Measurements from ENCODE around the gene PKN1. TPM values are rescaled to one million over a fixed set of nuclear protein-coding genes. Genes with fewer than 3 reads are reported as not detected.

The PKN1 gene
- total and polyA plus RNA-seq, 5 donors = 79.3 to 138 (median 128) TPM

DNA sequence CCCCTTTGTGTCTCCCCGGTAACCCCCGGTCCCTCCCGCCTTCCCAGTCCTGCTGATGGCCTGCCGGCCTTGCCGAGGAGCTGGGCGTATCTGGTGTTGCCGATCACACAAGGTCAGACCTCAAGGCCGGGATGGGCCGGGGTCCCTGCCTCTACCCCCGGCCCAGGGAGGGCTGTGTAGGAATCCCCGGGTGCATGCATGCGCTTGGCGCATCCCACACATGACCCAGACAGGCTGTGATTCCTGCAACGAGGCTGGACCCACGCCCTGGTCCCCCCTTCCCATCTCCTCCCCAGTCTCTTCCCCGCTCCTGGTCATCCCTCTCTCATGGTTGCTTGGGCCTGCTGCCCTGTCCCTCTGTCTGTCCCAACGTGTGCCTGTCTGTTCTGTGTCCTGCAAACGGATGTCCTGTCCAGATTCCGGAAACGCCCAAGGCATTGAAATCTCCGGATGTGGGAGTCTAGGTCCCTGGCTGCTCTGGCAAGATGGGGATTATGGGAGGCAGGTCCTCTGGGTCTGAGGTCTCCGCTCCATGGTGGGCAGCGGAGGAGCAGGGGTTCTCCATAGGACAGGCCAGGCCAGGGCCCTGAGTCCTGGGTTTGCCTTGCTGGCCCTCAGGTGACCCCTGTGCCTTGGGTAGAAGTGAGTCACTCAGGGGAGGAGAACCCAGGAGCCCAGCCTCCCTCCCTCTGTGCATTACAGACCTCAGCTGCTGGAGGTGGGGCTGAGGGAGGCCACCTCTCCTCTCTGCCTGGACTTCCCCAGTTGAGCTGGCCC, 1.6 kb downstream of the PKN1 start:
- peak; percentile 72 to 91 for ATAC-seq
- WGBS = 41% methylated on average over 23 of the region's 23 CpGs

DNA sequence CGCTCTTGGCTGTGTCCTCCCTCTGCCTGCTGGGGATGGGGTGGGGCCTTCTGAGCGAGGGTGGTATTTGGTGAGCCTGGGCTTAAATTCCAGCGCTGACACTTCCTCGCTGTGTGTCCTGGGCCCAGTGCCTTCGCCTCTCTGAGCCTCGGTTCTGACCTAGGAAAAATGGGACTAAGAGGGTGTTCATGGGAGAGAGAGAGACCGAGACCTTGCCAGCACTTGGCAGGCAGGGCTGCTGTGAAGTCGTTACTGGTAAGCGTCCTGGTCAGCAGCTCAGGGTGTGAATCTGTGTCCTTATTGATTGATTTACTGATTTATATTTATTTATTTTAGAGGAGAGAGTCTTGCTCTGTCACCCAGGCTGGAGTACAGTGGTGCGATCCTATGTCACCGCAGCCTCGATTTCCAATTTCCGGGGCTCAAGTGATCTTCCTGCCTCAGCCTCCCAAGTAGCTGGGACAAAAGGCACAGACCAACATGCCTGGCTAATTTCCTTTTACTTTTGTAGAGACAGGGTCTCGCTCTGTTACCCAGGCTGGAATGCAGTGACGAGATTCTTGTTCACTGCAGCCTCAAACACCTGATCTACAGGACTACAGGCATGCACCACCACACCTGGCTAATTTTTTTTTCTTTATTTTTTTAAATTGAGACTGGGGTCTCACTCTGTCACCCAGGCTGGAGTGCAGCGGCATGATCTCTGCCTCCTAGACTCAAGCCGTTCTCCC, 2.4 kb downstream of the PKN1 start:
- ATAC-seq (no peak), DNase-seq (no peak)
- Histone ChIP-seq H3K27ac (ENCODE audit: low read length) (peak overlapping the region; percentile 62), H3K9me3 (ENCODE audit: control insufficient read depth, low read length) (no peaks in the 10 kb centered on the region), H3K4me3 (ENCODE audit: low read length) (no peak overlapping the region), H3K27me3 (ENCODE audit: control insufficient read depth, insufficient read depth) (no peaks in the 10 kb centered on the region), H3K4me1 (ENCODE audit: control insufficient read depth, insufficient read depth, low read length) (peaks cover 4% of the 10 kb centered on the region)
- intact Hi-C loops (cut with DNase I) = no loop called here
- WGBS = 64% methylated on average over 17 of the region's 17 CpGs

More for the DNA sequence above, 1.6 kb downstream of the PKN1 start:
- no peaks in the 10 kb centered on the region for H3K27me3 ChIP-seq (ENCODE audit: control insufficient read depth, insufficient read depth)
- H3K4me1 ChIP-seq (ENCODE audit: control insufficient read depth, insufficient read depth, low read length) = peaks cover 4% of the 10 kb centered on the region
- peak overlapping the region; percentile 77 for H3K27ac ChIP-seq (ENCODE audit: low read length)
- DNase-seq = peak; percentile 84 to 87 (median 86)
- no peaks in the 10 kb centered on the region for H3K9me3 ChIP-seq (ENCODE audit: control insufficient read depth, low read length)
- H3K4me3 ChIP-seq (ENCODE audit: low read length) = peak overlapping the region; percentile 100
- intact Hi-C loops (cut with DNase I) = no loop called here

DNA sequence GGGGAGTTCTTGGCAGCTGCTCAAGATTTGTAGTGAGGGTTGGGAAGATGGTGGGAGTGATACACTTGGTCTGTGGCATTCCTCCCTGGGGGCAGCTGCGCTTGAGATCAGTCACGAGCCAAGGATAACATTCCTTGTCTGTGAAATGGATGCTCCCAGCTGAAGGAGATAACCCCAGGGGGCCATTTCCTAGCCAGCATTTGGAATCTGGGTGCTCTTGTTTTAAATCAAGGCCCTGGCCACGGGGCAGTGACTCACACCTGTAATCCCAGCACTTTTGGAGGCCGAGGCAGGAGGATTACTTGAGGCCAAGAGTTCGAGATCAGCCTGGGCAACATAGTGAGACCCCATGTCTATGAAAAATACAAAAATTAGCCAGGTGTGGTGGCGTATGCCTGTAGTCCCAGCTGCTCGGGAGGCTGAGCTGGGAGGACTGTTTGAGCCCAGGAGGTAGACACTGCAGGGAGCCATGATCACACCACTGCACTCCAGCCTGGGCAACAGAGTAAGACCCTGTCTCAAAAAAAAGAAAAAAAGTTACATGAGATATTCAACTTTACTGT, 4.6 kb downstream of the PKN1 start:
- H3K27me3 ChIP-seq (ENCODE audit: control insufficient read depth, insufficient read depth) = no peaks in the 10 kb centered on the region
- H3K27ac ChIP-seq (ENCODE audit: low read length) = no peak overlapping the region
- intact Hi-C loops (cut with DNase I) = no loop called here
- no peak for DNase-seq
- ATAC-seq = no peak
- H3K4me1 ChIP-seq (ENCODE audit: control insufficient read depth, insufficient read depth, low read length) = peaks cover 4% of the 10 kb centered on the region
- no peak overlapping the region for H3K4me3 ChIP-seq (ENCODE audit: low read length)
- WGBS = 87% methylated on average over 7 of the region's 7 CpGs
- no peaks in the 10 kb centered on the region for H3K9me3 ChIP-seq (ENCODE audit: control insufficient read depth, low read length)

- intact Hi-C loops (cut with DNase I) = no loop called here
- Histone ChIP-seq H3K27ac (ENCODE audit: low read length) (no peak overlapping the region), H3K4me1 (ENCODE audit: control insufficient read depth, insufficient read depth, low read length) (peaks cover 4% of the 10 kb centered on the region), H3K4me3 (ENCODE audit: low read length) (no peak overlapping the region), H3K27me3 (ENCODE audit: control insufficient read depth, insufficient read depth) (no peaks in the 10 kb centered on the region), H3K9me3 (ENCODE audit: control insufficient read depth, low read length) (no peaks in the 10 kb centered on the region)
- 55% methylated on average over 9 of the region's 9 CpGs for WGBS
- DNase-seq (no peak), ATAC-seq (no peak)
Measured at GRCh38 chr19:14439014-14439413, 5.9 kb downstream of the PKN1 start.

- H3K9me3 ChIP-seq (ENCODE audit: control insufficient read depth, low read length) = no peaks in the 10 kb centered on the region
- peak overlapping the region; percentile 2 for H3K4me3 ChIP-seq (ENCODE audit: low read length)
- DNase-seq = peak; percentile 75 to 92 (median 91)
- WGBS = 28% methylated on average over 9 of the region's 9 CpGs
- H3K27me3 ChIP-seq (ENCODE audit: control insufficient read depth, insufficient read depth) = no peaks in the 10 kb centered on the region
- H3K4me1 ChIP-seq (ENCODE audit: control insufficient read depth, insufficient read depth, low read length) = peaks cover 4% of the 10 kb centered on the region
- peak; percentile 61 to 71 for ATAC-seq
- intact Hi-C loops (cut with DNase I) = no loop called here
- no peak overlapping the region for H3K27ac ChIP-seq (ENCODE audit: low read length)
Measured at GRCh38 chr19:14440049-14440448, 6.9 kb downstream of the PKN1 start.

DNA sequence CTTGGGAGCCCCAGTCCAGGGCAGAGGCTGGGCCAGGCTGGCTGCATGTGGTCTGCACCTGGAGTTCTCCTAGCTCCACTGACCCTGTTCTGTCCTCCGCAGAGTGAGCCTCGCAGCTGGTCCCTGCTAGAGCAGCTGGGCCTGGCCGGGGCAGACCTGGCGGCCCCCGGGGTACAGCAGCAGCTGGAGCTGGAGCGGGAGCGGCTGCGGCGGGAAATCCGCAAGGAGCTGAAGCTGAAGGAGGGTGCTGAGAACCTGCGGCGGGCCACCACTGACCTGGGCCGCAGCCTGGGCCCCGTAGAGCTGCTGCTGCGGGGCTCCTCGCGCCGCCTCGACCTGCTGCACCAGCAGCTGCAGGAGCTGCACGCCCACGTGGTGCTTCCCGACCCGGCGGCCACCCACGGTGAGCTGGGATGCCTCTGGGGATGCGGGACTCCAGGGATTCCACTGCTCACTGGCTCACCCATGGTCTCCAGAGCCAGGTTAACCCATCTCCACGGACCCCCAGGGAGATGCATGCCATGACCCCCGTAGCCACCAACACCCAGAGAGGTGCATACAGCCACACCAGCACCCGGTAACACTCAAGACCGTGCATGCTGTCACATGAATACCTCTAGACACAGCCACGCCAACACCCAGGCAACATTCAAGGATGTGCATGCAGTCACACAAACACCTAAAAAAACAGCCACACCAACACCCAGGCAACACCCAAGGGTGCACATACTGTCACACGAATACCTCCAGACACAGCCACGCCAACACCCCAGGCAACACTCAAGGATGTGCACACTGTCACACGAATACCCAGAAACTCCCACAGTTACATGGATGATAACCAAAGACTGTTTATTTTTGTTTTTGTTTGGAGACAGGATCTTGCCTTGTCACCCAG, 8.2 kb downstream of the PKN1 start:
- ATAC-seq = no peak
- no peak overlapping the region for H3K27ac ChIP-seq (ENCODE audit: low read length)
- 85% methylated on average over 34 of the region's 34 CpGs for WGBS

DNA sequence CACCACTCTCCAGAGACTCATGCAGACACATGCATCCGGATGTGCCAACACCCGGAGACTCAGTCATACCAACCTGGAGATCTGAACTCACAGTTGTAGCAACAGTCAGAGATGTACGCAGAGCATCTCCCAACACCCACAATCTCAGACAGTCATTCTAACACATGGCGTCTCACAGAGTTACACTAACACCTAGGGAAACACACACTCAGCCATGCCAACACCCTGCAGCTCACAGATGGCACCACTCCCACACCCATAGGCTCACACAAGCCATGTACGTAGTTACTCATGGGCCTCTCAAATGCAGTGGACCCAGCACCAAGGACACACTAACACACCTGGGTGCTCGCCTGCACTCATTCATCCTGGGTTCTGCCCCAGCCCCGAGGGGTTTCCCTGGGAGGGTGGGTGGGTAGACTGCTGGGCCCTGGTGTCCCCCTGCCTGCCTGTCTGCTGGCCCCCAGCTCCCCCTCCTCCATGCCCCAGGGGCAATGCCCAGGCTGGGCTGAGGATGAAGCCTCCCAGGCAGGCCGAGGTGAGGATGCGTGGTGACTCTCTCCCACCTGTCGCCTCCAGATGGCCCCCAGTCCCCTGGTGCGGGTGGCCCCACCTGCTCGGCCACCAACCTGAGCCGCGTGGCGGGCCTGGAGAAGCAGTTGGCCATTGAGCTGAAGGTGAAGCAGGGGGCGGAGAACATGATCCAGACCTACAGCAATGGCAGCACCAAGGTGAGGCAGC, 10.0 kb downstream of the PKN1 start:
- no peak overlapping the region for H3K4me3 ChIP-seq (ENCODE audit: low read length)

More for the DNA sequence above, 8.2 kb downstream of the PKN1 start:
- Histone ChIP-seq H3K27me3 (ENCODE audit: control insufficient read depth, insufficient read depth) (no peaks in the 10 kb centered on the region), H3K9me3 (ENCODE audit: control insufficient read depth, low read length) (no peaks in the 10 kb centered on the region), H3K4me3 (ENCODE audit: low read length) (no peak overlapping the region), H3K4me1 (ENCODE audit: control insufficient read depth, insufficient read depth, low read length) (peaks cover 2% of the 10 kb centered on the region)
- intact Hi-C loops (cut with DNase I) = no loop called here
- peak in 1 of 3 donors; percentile 56 for DNase-seq

DNA sequence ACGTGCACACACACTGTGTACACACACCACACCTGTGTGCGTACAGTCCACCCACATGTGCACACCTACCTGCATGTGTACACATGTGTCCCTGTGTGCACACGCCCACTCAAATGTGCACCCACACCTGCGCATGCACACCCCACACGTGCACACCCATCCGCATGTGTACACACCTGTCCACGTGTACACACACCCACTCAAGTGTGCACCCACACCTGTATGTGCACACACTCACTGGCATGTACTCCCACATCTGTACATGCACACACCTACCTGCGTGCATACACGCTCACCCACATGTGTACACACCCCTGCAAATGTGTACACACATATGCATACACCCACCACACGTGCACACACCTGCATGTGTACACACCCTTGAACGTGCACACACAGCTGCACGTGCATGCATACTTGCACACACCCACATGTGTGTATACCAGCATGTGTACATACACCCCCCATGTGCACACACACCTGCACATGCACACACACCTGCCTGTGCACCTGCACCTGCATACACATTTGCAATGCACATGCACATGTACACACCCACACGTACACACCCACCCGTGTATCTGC, 10.6 kb downstream of the PKN1 start:
- Histone ChIP-seq H3K4me3 (ENCODE audit: low read length) (no peak overlapping the region), H3K9me3 (ENCODE audit: control insufficient read depth, low read length) (no peaks in the 10 kb centered on the region), H3K4me1 (ENCODE audit: control insufficient read depth, insufficient read depth, low read length) (peaks cover 2% of the 10 kb centered on the region), H3K27ac (ENCODE audit: low read length) (no peak overlapping the region), H3K27me3 (ENCODE audit: control insufficient read depth, insufficient read depth) (no peaks in the 10 kb centered on the region)
- DNase-seq (no peak), ATAC-seq (no peak)
- 93% methylated on average over 14 of the region's 14 CpGs for WGBS
- intact Hi-C loops (cut with DNase I) = no loop called here

More for the DNA sequence above, 10.0 kb downstream of the PKN1 start:
- no peak overlapping the region for H3K27ac ChIP-seq (ENCODE audit: low read length)
- intact Hi-C loops (cut with DNase I) = no loop called here
- H3K4me1 ChIP-seq (ENCODE audit: control insufficient read depth, insufficient read depth, low read length) = peaks cover 2% of the 10 kb centered on the region
- DNase-seq (no peak), ATAC-seq (no peak)
- no peaks in the 10 kb centered on the region for H3K27me3 ChIP-seq (ENCODE audit: control insufficient read depth, insufficient read depth)
- WGBS = 94% methylated on average over 16 of the region's 16 CpGs
- H3K9me3 ChIP-seq (ENCODE audit: control insufficient read depth, low read length) = no peaks in the 10 kb centered on the region

- intact Hi-C loops (cut with DNase I) = no loop called here
- Histone ChIP-seq H3K27me3 (ENCODE audit: control insufficient read depth, insufficient read depth) (no peaks in the 10 kb centered on the region), H3K27ac (ENCODE audit: low read length) (no peak overlapping the region), H3K4me3 (ENCODE audit: low read length) (no peak overlapping the region), H3K9me3 (ENCODE audit: control insufficient read depth, low read length) (no peaks in the 10 kb centered on the region), H3K4me1 (ENCODE audit: control insufficient read depth, insufficient read depth, low read length) (no peaks in the 10 kb centered on the region)
- 98% methylated on average over 10 of the region's 10 CpGs for WGBS
- DNase-seq = no peak
- no peak for ATAC-seq
Measured at GRCh38 chr19:14446336-14447036, 13.4 kb downstream of the PKN1 start.

Data from right cardiac atrium (tissue), 5 donors.